ENCODE data around the gene LRRC8A. TPM values are rescaled to one million over a fixed set of nuclear protein-coding genes. Genes with fewer than 3 reads are reported as not detected.

The LRRC8A gene
- total RNA-seq (2021; fragmentation: NEBNext Ultra II Directional; extraction: Animal tissue kit (Norgen Biotek cat#: 25700)) = 103 and 106 TPM in 2 replicates
- 111 and 114 TPM in 2 replicates for polyA plus RNA-seq (2011; rRNA removed)
- polyA plus RNA-seq (2011; cell fraction: cytosol; rRNA removed) = 84.5 TPM
- 94.4 TPM for polyA plus RNA-seq (2011; cell fraction: nucleus; rRNA removed)
- 49.6 to 86.2 TPM (median 81.7 TPM) in 4 replicates for polyA plus RNA-seq (2012, experiment 1 of 2)
- polyA plus RNA-seq (2012, experiment 2 of 2) = 72.4 TPM
- polyA plus RNA-seq (2013, experiment 1 of 2) = 116 TPM
- 125 TPM for polyA plus RNA-seq (2013, experiment 2 of 2)
- 141 and 144 TPM in 2 replicates for polyA minus RNA-seq (2011; rRNA and poly(A)+ RNA removed)
- polyA minus RNA-seq (2011; cell fraction: cytosol; rRNA and poly(A)+ RNA removed) = 62.6 TPM
- polyA minus RNA-seq (2011; cell fraction: nucleus; rRNA and poly(A)+ RNA removed) = 53.8 TPM
- long read RNA-seq, experiment 1, full-length matches to known transcripts = 5 of 83 reads
- long read RNA-seq, experiment 1, partial matches to known transcripts = 73 of 83 reads
- long read RNA-seq, experiment 1, other reads (novel, unspliced or antisense) = 5 of 83 reads
- long read RNA-seq, experiment 2 = 0 reads

GRCh38 chr9:128881884-128882676 is at the start of gene LRRC8A, which contains the start of gene KYAT1:
LRRC8A (plus strand) TSS chr9:128882133; CDS start chr9:128907165, 25,032 bp downstream.
KYAT1 (minus strand) TSS chr9:128881950; CDS start chr9:128845405, 36,545 bp downstream.
- no peak within 1 kb of the TSS for H3K14ac ChIP-seq (ENCODE audit: insufficient read length)
- H2AK5ac ChIP-seq (ENCODE audit: low read depth, low read length) = peak within 1 kb of the TSS; percentile 8; the same call in 1 of the 2 replicates
- peak within 1 kb of the TSS; percentile 81 for H3K56ac ChIP-seq (replicated peaks; ENCODE audit: insufficient read length, low read depth, low read length)
- H2BK15ac ChIP-seq (ENCODE audit: low read length) = no peak within 1 kb of the TSS
- DNase-seq (ENCODE audit: low read depth in 1 of 2, low spot score in 2 of 2) (peak; percentile 87 to 98), FAIRE-seq (no peak)
- H3K18ac ChIP-seq (ENCODE audit: extremely low read depth, low read length) = peak within 1 kb of the TSS; percentile 78
- H2BK5ac ChIP-seq (ENCODE audit: low read depth, low read length) = peak within 1 kb of the TSS; percentile 58; the same call in 1 of the 2 replicates
- peaks cover 31% of the 10 kb centered on the region for H3K79me1 ChIP-seq (ENCODE audit: low read depth, low read length)
- H3K36me3 ChIP-seq (ENCODE audit: control insufficient read depth in 2 of 4, insufficient read depth in 4 of 4, low read length in 3 of 4) = peaks cover 3 to 12% (median 9%) of the 10 kb centered on the region in 4 experiments
- ChIA-PET POLR2A (ENCODE audit: partially characterized antibody) (interaction anchor here (1.0 to 3.5 kb wide), 13 partner anchors 10 to 63 kb away, joined by 3 to 18 read pairs (median 4); partner anchors contain the start of genes ENDOG, PHYHD1 and SPOUT1), CTCF (ENCODE audit: partially characterized antibody) (interaction anchor here (0.8 to 12.6 kb wide), 10 partner anchors 9 to 155 kb away, joined by 3 to 133 read pairs (median 3); partner anchors contain the start of gene ENDOG)
- H3K4me1 ChIP-seq (replicated peaks in 1 of 4; ENCODE audit: control insufficient read depth in 3 of 4, insufficient read depth in 4 of 4, low read length in 3 of 4) = peaks cover 3 to 19% (median 7%) of the 10 kb centered on the region in 4 experiments; a peak in 6 of 7 replicates
- H4K20me1 ChIP-seq (replicated peaks in 1 of 2; ENCODE audit: control insufficient read depth in 1 of 2, insufficient read depth in 2 of 2, low read length in 2 of 2) = peaks cover 2 to 13% of the 10 kb centered on the region in 2 experiments
- H3K79me2 ChIP-seq (ENCODE audit: control insufficient read depth in 1 of 2, insufficient read depth in 2 of 2, low read length in 2 of 2) = peaks cover 25 to 87% of the 10 kb centered on the region in 2 experiments
- H2BK120ac ChIP-seq (replicated peaks; ENCODE audit: low read depth, low read length) = peak within 1 kb of the TSS; percentile 60
- H3K4me2 ChIP-seq (ENCODE audit: insufficient read depth in 1 of 2, low read depth in 2 of 2, low read length in 2 of 2) = peak within 1 kb of the TSS; percentile 95 to 96
- peak within 1 kb of the TSS; percentile 70; the same call in 1 of the 2 replicates for H2BK12ac ChIP-seq (ENCODE audit: low read depth, low read length)
- WGBS, 2 experiments (ENCODE audit: extremely low coverage in 1 of 2, insufficient coverage in 1 of 2, insufficient read length in 1 of 2, insufficient replicate concordance in 2 of 2, low coverage in 1 of 2, low lambda C conversion rate in 2 of 2, missing lambda C conversion rate in 1 of 2) = 1% methylated on average over 48 of the region's 70 CpGs; no CpG with 5 or more reads in 1 of the 2 experiments
- H3K27ac ChIP-seq (ENCODE audit: low read depth, low read length) = peak within 1 kb of the TSS; percentile 84
- no peaks in the 10 kb centered on the region for H3K27me3 ChIP-seq (replicated peaks in 1 of 4; ENCODE audit: control insufficient read depth in 3 of 4, extremely low read depth in 1 of 4, insufficient read depth in 3 of 4, low read length in 3 of 4)
- no peak within 1 kb of the TSS for H2BK20ac ChIP-seq (ENCODE audit: low read length)
- peak within 1 kb of the TSS; percentile 44 for H3K4ac ChIP-seq (replicated peaks; ENCODE audit: insufficient read length, low read depth, low read length)
- H3K23me2 ChIP-seq (ENCODE audit: low read depth, low read length) = peaks cover 6% of the 10 kb centered on the region
- peak within 1 kb of the TSS; percentile 80 for H4K91ac ChIP-seq (replicated peaks; ENCODE audit: insufficient read length, low read length)
- H4K8ac ChIP-seq (ENCODE audit: extremely low read depth, insufficient read depth, low read length) = peak within 1 kb of the TSS; percentile 90
- no peak within 1 kb of the TSS for H3K23ac ChIP-seq (ENCODE audit: insufficient read length)
- peak within 1 kb of the TSS; percentile 72 for H4K5ac ChIP-seq (ENCODE audit: insufficient read length, low read depth, low read length)
- peak within 1 kb of the TSS; percentile 82 to 99 (median 96) for H3K4me3 ChIP-seq (ENCODE audit: extremely low read depth in 1 of 4, insufficient read depth in 2 of 4, low read depth in 3 of 4, low read length in 4 of 4)
- H2AFZ ChIP-seq (ENCODE audit: low read length) = peak within 1 kb of the TSS; percentile 11
- peak within 1 kb of the TSS; percentile 69 to 87 (median 79) for H3K9ac ChIP-seq (replicated peaks in 1 of 4; ENCODE audit: extremely low read depth in 1 of 4, low read depth in 3 of 4, low read length in 3 of 4)
- no peaks in the 10 kb centered on the region for H3K9me3 ChIP-seq (ENCODE audit: insufficient read depth in 2 of 2, low read depth in 1 of 2, low read length in 1 of 2)
- TF ChIP-seq SIN3A (conservative IDR thresholded peaks at IDR 0.05 in 1 of 2, IDR thresholded peaks at IDR 0.05 in 1 of 2; ENCODE audit: low read depth in 1 of 2, low read length in 2 of 2) (peak; percentile 42 to 83; a peak in 2 of 4 replicates), ASH2L (IDR thresholded peaks at IDR 0.05; ENCODE audit: low read length) (peak; percentile 82), EGR1 (IDR thresholded peaks at IDR 0.05; ENCODE audit: borderline replicate concordance, low read depth, low read length) (peak; percentile 45; the same call in 1 of the 2 replicates), TAF7 (optimal IDR thresholded peaks at IDR 0.05; ENCODE audit: borderline replicate concordance, low read depth, low read length) (peak; percentile 54), SP4 (IDR thresholded peaks at IDR 0.05; ENCODE audit: low read length) (no peak), SIRT6 (IDR thresholded peaks at IDR 0.05; ENCODE audit: low read length) (no peak), HDAC6 (IDR thresholded peaks at IDR 0.05; ENCODE audit: low read depth, low read length) (no peak), ATF3 (IDR thresholded peaks at IDR 0.05; ENCODE audit: insufficient read depth, low read depth, low read length) (peak; percentile 58; the same call in 1 of the 2 replicates)
